Activated naive CD8-positive, alpha-beta T cell treated with anti-CD3 and anti-CD28 coated beads, Interleukin-2, amount 10 ng/mL, durations not matched to agents 7 days and 5 days (primary cell): ENCODE results near the gene TCF7. TPM values are rescaled to one million over a fixed set of nuclear protein-coding genes. Genes with fewer than 3 reads are reported as not detected.

Experiments used
- ATAC-seq: fragments of 150-1000 bp; cut with Tn5 transposase; one replicate; pipeline ENCODE4 v1.10.0; 2021; ENCODE audit warnings: low read depth, moderate library complexity
- POLR2A ChIA-PET: fragments of 350-600 bp; sonication (Branson Sonifier 250); formaldehyde crosslinking; loops from one replicate; lab custom pipeline; 2021; ENCODE audit warnings: antibody characterized with exemption; lab: Charles Lee
- DNase-seq: peaks from one replicate; pipeline ENCODE4 v3.0.0; 2021
- H3K27ac Mint-ChIP-seq: one replicate; pipeline ENCODE4 v1.8.0; 2022; ENCODE audit warnings: mild to moderate bottlenecking, mixed read lengths
- H3K27me3 Mint-ChIP-seq: one replicate; pipeline ENCODE4 v1.8.0; 2022; ENCODE audit warnings: mild to moderate bottlenecking, moderate library complexity, mixed read lengths
- H3K36me3 Mint-ChIP-seq: one replicate; pipeline ENCODE4 v1.8.0; 2021; ENCODE audit warnings: mild to moderate bottlenecking, mixed read lengths
- H3K4me1 Mint-ChIP-seq: one replicate; pipeline ENCODE4 v1.8.0; 2021; ENCODE audit warnings: mixed read lengths
- H3K4me3 Mint-ChIP-seq: one replicate; pipeline ENCODE4 v1.8.0; 2022; ENCODE audit warnings: mild to moderate bottlenecking, moderate library complexity, mixed read lengths
- H3K9me3 Mint-ChIP-seq: one replicate; pipeline ENCODE4 v1.8.0; 2021; ENCODE audit warnings: mixed read lengths
- total RNA-seq, 2 experiments: library from RNA; stranded (reverse); gene quantifications; one replicate each; pipeline ENCODE4 v1.2.3, GENCODE V29; 2021

Gene TCF7
- total RNA-seq, 2 experiments from 2014 or later = 283 to 315 TPM

GRCh38 chr5:134095887-134096589, 18.4 kb upstream of the TCF7 start:
- H3K4me3 Mint-ChIP-seq = no peak overlapping the region
- DNase-seq (no peak), ATAC-seq (no peak)
- H3K36me3 Mint-ChIP-seq = no peaks in the 10 kb centered on the region
- no peaks in the 10 kb centered on the region for H3K27me3 Mint-ChIP-seq
- no peaks in the 10 kb centered on the region for H3K9me3 Mint-ChIP-seq
- H3K27ac Mint-ChIP-seq = no peak overlapping the region
- H3K4me1 Mint-ChIP-seq = peaks cover 61% of the 10 kb centered on the region
- POLR2A ChIA-PET = interaction anchor here (0.7 to 1.2 kb wide), 2 partner anchors 15 to 80 kb away, joined by 3 read pairs; no protein-coding TSS in a partner anchor

DNA sequence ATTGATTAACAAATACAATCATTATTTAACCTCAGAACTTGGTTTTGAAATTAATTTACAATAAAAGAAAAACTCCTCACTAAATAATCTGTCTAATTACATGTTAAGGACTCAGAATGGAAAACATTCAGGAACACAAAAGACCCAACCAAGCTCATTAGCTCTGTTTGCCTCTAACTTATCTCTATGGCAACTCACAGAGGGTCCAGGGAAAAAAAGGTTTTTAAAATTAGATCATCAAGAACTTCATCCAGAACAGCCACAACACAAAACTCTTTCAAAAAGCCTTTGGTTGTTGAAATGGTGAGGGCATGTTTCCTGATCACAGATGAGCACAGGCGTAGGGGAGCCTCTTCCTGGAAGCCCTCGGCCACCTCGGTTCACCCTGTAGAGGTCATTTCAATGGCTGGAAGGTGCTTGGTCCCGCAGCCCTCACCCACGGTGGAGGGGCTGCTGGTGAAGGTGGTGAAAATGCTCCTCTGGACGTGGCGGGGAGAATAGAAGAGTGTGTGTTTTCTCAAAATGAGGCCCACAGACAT, 17.2 kb upstream of the TCF7 start:
- POLR2A ChIA-PET = interaction anchor here (0.8 to 1.4 kb wide), 4 partner anchors 19 to 79 kb away, joined by 3 to 4 read pairs (median 3); no protein-coding TSS in a partner anchor
- peaks cover 50% of the 10 kb centered on the region for H3K4me1 Mint-ChIP-seq
- peak overlapping the region; percentile 84 for H3K27ac Mint-ChIP-seq
- ATAC-seq (no peak), DNase-seq (no peak)
- no peaks in the 10 kb centered on the region for H3K27me3 Mint-ChIP-seq
- H3K4me3 Mint-ChIP-seq = no peak overlapping the region
- no peaks in the 10 kb centered on the region for H3K36me3 Mint-ChIP-seq
- no peaks in the 10 kb centered on the region for H3K9me3 Mint-ChIP-seq

DNA sequence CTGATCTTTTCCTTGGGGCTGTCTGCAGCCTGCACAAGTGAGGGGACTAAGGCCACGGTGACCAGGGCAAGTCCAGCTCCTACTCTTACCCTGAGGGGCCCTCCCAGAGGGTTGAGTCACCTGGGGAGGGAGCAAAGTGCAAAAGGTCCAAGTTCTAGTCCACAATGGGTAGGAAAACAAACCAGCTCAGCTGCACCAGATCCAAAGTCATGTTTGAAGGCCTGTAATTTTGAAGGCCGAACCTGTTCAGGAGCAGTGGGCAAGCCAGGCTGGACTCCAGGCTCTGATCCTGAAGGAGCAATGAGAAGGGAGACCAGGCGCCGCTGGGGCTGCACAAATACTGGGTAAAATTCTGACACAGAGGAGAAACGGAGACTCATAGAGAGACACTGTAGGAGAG, 15.8 kb upstream of the TCF7 start:
- POLR2A ChIA-PET = interaction anchor here (1.4 to 4.6 kb wide), 3 partner anchors 9 to 78 kb away, joined by 4 to 27 read pairs (median 17); partner anchors contain the start of gene SKP1
- H3K4me1 Mint-ChIP-seq = peaks cover 47% of the 10 kb centered on the region
- no peaks in the 10 kb centered on the region for H3K27me3 Mint-ChIP-seq
- H3K36me3 Mint-ChIP-seq = no peaks in the 10 kb centered on the region
- DNase-seq (no peak), ATAC-seq (no peak)
- peak overlapping the region; percentile 94 for H3K27ac Mint-ChIP-seq
- H3K4me3 Mint-ChIP-seq = no peak overlapping the region
- no peaks in the 10 kb centered on the region for H3K9me3 Mint-ChIP-seq

DNA sequence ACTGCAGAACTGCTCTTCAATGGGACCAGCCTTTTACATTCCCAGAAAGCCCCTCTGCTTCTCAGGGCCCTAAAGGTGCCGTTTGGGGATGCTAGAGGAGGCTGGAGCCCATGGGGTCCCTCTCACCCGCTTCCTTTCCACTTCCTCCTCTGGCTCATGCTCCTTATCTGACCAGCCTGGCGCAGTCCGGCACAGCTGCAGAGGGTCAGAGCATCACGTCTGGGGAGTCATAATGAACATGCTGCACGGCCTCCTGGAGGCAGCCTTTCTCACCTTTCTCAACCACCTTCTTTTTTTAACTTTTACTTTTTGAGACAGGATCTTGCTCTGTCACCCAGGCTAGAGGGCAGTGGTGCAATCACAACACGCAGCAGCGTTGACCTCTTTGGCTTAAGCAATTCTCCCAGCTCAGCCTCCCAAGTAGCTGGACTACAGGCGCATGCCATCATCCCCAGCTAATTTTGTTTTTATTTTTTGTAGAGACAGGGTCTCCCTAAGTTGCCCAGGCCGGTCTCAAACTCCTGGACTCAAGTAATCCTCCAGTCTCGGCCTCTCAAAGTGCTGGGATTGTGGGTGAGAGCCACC, 15.1 kb upstream of the TCF7 start:
- H3K27me3 Mint-ChIP-seq = no peaks in the 10 kb centered on the region
- peak overlapping the region; percentile 37 for H3K4me3 Mint-ChIP-seq
- H3K4me1 Mint-ChIP-seq = peaks cover 51% of the 10 kb centered on the region
- no peak for ATAC-seq
- no peaks in the 10 kb centered on the region for H3K36me3 Mint-ChIP-seq
- POLR2A ChIA-PET = interaction anchor here (0.5 to 4.6 kb wide), 12 partner anchors 10 to 267 kb away, joined by 3 to 53 read pairs (median 6); partner anchors contain the start of gene SKP1
- DNase-seq = no peak
- H3K9me3 Mint-ChIP-seq = no peaks in the 10 kb centered on the region
- H3K27ac Mint-ChIP-seq = peak overlapping the region; percentile 94

GRCh38 chr5:134099939-134100282, 14.6 kb upstream of the TCF7 start:
- Mint-ChIP-seq H3K27ac (peak overlapping the region; percentile 94), H3K4me3 (peak overlapping the region; percentile 63), H3K9me3 (no peaks in the 10 kb centered on the region), H3K27me3 (no peaks in the 10 kb centered on the region), H3K36me3 (no peaks in the 10 kb centered on the region), H3K4me1 (peaks cover 57% of the 10 kb centered on the region)
- ATAC-seq (no peak), DNase-seq (no peak)
- POLR2A ChIA-PET = interaction anchor here (0.5 to 4.6 kb wide), 17 partner anchors 10 to 774 kb away, joined by 3 to 53 read pairs (median 6); partner anchors contain the start of genes SKP1 and TXNDC15

DNA sequence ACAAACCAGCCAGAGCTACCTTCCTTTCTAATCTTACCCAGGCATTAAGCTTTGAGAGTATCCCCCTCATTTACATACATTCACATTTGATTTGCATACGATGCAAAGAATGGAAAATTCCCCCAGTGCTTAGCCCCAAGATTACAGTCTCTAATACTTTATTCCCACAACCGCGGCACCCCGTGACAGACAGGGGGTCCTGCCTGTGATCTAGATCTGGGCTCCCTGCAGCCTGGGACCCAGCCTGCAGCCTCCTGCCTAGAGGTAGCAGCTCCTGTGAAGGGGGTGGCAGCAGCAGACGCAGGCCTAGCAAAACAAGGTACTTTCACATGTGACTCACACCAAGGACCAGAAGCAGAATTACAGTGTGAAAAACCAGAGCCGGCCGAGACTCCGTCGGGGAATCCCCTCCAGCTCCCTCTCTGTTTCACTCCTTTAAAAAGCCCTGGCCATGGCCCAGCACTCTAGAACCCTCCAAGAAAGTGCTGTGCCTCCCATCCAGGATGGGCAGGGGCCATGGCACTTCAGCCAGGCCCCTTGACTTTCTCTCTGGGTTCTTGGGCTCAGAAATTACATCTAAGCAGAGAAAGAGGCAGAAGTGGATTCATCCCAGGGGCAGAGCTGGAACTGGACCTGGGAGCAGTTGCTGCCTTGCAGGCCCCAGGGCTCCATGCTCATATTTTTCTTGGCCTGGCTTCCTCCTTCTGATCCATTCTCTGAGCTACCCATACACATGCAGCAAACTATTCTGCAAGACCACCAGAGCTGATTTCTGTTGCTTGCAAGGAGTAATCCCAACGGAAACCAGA, 14.0 kb upstream of the TCF7 start:
- H3K9me3 Mint-ChIP-seq = no peaks in the 10 kb centered on the region
- H3K27ac Mint-ChIP-seq = peak overlapping the region; percentile 94
- DNase-seq = peak; percentile 71
- peaks cover 62% of the 10 kb centered on the region for H3K4me1 Mint-ChIP-seq
- H3K4me3 Mint-ChIP-seq = peak overlapping the region; percentile 63
- POLR2A ChIA-PET = interaction anchor here (0.5 to 4.6 kb wide), 19 partner anchors 11 to 773 kb away, joined by 3 to 53 read pairs (median 5); partner anchors contain the start of genes SKP1, TXNDC15 and VDAC1
- no peaks in the 10 kb centered on the region for H3K27me3 Mint-ChIP-seq
- no peaks in the 10 kb centered on the region for H3K36me3 Mint-ChIP-seq
- peak; percentile 82 for ATAC-seq

GRCh38 chr5:134101686-134102439, 12.6 kb upstream of the TCF7 start:
- H3K9me3 Mint-ChIP-seq = no peaks in the 10 kb centered on the region
- H3K4me1 Mint-ChIP-seq = peaks cover 67% of the 10 kb centered on the region

GRCh38 chr5:134103397-134103796, 11.1 kb upstream of the TCF7 start:
- peak overlapping the region; percentile 67 for H3K27ac Mint-ChIP-seq

More at GRCh38 chr5:134101686-134102439, 12.6 kb upstream of the TCF7 start:
- ATAC-seq (peak; percentile 43), DNase-seq (peak; percentile 88)
- H3K27me3 Mint-ChIP-seq = no peaks in the 10 kb centered on the region
- no peak overlapping the region for H3K27ac Mint-ChIP-seq
- no peaks in the 10 kb centered on the region for H3K36me3 Mint-ChIP-seq
- H3K4me3 Mint-ChIP-seq = no peak overlapping the region
- POLR2A ChIA-PET = interaction anchor here (1.0 to 4.6 kb wide), 7 partner anchors 12 to 75 kb away, joined by 4 to 53 read pairs (median 17); partner anchors contain the start of gene SKP1

GRCh38 chr5:134103998-134104654, 10.4 kb upstream of the TCF7 start:
- Mint-ChIP-seq H3K4me1 (peaks cover 63% of the 10 kb centered on the region), H3K4me3 (peak overlapping the region; percentile 70), H3K27ac (peak overlapping the region; percentile 87), H3K36me3 (no peaks in the 10 kb centered on the region), H3K9me3 (no peaks in the 10 kb centered on the region), H3K27me3 (no peaks in the 10 kb centered on the region)
- ATAC-seq = no peak
- no peak for DNase-seq
- POLR2A ChIA-PET = interaction anchor here (1.0 to 1.4 kb wide), 4 partner anchors 31 to 72 kb away, joined by 3 to 4 read pairs (median 4); no protein-coding TSS in a partner anchor

More at GRCh38 chr5:134103397-134103796, 11.1 kb upstream of the TCF7 start:
- no peaks in the 10 kb centered on the region for H3K27me3 Mint-ChIP-seq
- no peaks in the 10 kb centered on the region for H3K36me3 Mint-ChIP-seq
- ATAC-seq (no peak), DNase-seq (no peak)
- POLR2A ChIA-PET = interaction anchor here (0.6 to 1.1 kb wide), 3 partner anchors 36 to 562 kb away, joined by 3 read pairs; no protein-coding TSS in a partner anchor
- H3K4me1 Mint-ChIP-seq = peaks cover 66% of the 10 kb centered on the region
- no peaks in the 10 kb centered on the region for H3K9me3 Mint-ChIP-seq
- peak overlapping the region; percentile 6 for H3K4me3 Mint-ChIP-seq

DNA sequence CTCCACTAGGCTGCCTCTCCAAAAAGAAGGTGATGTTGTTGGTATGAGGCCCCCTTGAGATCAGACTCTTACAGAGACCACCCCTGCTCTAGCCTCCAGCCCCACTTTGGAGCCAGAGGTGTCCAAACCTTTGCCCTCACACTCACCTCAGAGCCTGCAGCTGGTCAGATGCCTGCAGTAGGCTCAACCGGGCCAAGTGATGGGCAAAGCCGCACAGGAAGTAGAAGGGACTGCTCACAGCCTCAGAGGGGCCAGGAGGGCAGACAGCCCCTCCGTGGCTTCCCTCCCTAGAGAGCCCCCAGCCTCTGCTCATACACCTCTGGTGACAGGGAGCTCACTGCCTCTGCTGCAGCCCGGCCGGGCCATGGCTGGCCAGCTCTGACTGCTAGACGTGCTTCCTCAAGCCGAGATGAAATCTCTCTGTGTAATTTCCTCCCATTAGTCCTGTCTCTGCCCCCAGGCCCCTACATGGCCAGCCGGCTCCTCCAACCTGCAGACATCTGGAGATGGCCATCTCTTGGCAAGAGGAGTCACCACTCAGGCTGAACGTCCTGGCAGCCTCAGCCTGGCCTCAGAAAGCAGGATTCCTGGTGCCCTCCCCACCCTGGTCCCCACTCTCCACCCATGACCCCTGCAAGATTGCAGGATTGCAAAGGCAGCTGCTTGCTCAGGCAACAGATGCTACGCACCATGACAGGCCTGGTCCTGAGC, 7.3 kb upstream of the TCF7 start:
- no peaks in the 10 kb centered on the region for H3K9me3 Mint-ChIP-seq
- H3K27ac Mint-ChIP-seq = peak overlapping the region; percentile 28
- H3K4me3 Mint-ChIP-seq = no peak overlapping the region
- peaks cover 62% of the 10 kb centered on the region for H3K4me1 Mint-ChIP-seq
- POLR2A ChIA-PET = interaction anchor here (1.2 to 1.5 kb wide), 3 partner anchors 12 to 69 kb away, joined by 3 to 7 read pairs (median 6); partner anchors contain the start of gene SKP1
- ATAC-seq (no peak), DNase-seq (no peak)
- H3K27me3 Mint-ChIP-seq = no peaks in the 10 kb centered on the region
- H3K36me3 Mint-ChIP-seq = no peaks in the 10 kb centered on the region

DNA sequence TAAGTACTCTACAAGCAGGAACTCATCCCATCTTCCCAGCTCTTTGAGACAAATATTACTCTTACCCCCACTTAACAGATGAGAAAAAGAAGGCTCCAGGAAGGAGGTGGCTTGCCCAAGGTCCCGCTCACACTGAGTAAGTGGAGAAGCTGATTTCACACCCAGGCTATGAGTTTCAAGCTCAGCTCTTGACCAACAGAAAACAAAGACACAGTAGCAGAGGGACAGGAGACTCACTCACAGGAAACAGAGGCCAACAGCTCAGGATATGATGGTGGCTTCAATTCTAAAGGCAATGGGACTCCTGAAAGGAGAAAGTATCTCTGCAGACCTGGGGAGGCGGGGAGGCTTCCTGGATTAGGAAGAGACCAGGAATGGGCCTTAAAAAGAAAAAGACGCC, 6.7 kb upstream of the TCF7 start:
- Mint-ChIP-seq H3K27me3 (no peaks in the 10 kb centered on the region), H3K9me3 (no peaks in the 10 kb centered on the region), H3K4me3 (no peak overlapping the region), H3K27ac (peak overlapping the region; percentile 28), H3K4me1 (peaks cover 62% of the 10 kb centered on the region), H3K36me3 (no peaks in the 10 kb centered on the region)
- no peak for DNase-seq
- no peak for ATAC-seq
- POLR2A ChIA-PET = interaction anchor here (1.0 to 1.5 kb wide), 5 partner anchors 11 to 69 kb away, joined by 3 to 7 read pairs (median 4); partner anchors contain the start of gene SKP1
